ENCODE measurements around the gene IFI35.

Gene IFI35

DNA sequence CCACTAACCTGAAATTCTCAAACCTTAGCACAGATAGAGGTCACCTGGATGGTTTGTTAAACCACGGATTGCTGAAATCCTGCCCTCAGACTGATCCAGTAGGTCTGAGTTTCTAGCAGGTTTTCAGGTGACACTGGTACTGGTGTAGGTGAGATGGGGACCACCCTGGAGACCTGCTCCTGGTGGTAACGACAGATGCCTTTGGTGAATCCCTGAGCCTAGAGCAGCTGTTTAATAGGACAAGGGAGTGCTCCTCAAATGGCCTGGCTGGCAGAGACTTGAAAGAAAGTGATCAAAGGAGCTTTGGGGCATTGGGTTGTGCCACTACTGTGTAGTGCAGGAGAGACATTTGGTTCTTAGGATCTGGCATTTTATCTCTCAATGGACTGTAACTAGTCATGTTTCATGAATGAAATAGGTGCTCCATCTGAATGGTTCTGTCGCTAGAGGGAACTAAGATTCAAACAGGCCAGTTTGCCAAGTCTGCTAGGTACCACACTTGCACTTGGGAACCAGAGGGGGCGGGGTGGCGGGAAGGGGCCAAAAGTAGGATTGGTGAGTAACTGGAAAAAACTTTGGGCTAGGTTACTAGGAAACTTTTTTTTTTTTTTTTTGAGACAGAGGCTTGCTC, 2.9 kb upstream of the IFI35 start:
- Histone ChIP-seq H3K9ac (ENCODE audit: low read length) (no peak overlapping the region), H3K36me3 (ENCODE audit: control insufficient read depth, insufficient read depth, low read length) (no peaks in the 10 kb centered on the region), H3K9me3 (ENCODE audit: control insufficient read depth, low read length) (no peaks in the 10 kb centered on the region), H3K27me3 (ENCODE audit: control insufficient read depth, insufficient read depth, low read length) (no peaks in the 10 kb centered on the region), H3K4me1 (ENCODE audit: control insufficient read depth, insufficient read depth, low read length) (peaks cover 19% of the 10 kb centered on the region), H3K4me3 (ENCODE audit: low read length) (no peak overlapping the region)

DNA sequence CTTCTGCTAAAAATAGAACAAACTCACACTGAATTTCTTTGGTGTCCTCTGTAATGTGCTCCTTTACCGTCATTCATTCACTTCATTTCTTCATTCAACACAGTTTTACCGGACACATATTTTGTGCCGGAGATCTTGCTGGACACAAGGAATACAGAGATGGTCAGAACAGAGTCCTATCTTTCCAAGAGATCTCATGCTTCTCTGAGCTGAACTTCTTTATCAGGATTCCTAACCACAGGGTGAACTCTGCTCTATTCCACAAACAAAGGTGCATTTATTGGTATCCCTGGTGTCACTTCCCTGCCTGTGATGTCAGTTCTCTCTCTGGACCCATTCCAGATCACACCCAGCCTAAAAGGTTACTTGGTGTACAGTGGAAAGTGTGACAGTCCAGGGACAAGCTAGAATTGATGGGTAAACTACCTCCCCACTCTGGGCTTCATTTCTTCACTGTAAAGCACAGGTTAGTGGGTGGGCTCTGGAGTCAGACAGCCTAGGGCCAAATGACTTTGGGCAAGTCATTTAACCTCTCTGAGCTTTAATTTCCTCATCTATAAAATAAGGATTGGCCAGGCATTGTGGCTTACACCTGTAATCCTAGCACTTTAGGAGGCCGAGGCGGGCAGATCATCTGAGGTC, 4.2 kb downstream of the IFI35 start:
- H3K4me1 ChIP-seq (ENCODE audit: control insufficient read depth, insufficient read depth, low read length) = peaks cover 40% of the 10 kb centered on the region
- no peak overlapping the region for H3K4me3 ChIP-seq (ENCODE audit: low read length)
- no peaks in the 10 kb centered on the region for H3K36me3 ChIP-seq (ENCODE audit: control insufficient read depth, insufficient read depth, low read length)
- H3K27me3 ChIP-seq (ENCODE audit: control insufficient read depth, insufficient read depth, low read length) = no peaks in the 10 kb centered on the region
- no peak overlapping the region for H3K9ac ChIP-seq (ENCODE audit: low read length)
- H3K9me3 ChIP-seq (ENCODE audit: control insufficient read depth, low read length) = no peaks in the 10 kb centered on the region

DNA sequence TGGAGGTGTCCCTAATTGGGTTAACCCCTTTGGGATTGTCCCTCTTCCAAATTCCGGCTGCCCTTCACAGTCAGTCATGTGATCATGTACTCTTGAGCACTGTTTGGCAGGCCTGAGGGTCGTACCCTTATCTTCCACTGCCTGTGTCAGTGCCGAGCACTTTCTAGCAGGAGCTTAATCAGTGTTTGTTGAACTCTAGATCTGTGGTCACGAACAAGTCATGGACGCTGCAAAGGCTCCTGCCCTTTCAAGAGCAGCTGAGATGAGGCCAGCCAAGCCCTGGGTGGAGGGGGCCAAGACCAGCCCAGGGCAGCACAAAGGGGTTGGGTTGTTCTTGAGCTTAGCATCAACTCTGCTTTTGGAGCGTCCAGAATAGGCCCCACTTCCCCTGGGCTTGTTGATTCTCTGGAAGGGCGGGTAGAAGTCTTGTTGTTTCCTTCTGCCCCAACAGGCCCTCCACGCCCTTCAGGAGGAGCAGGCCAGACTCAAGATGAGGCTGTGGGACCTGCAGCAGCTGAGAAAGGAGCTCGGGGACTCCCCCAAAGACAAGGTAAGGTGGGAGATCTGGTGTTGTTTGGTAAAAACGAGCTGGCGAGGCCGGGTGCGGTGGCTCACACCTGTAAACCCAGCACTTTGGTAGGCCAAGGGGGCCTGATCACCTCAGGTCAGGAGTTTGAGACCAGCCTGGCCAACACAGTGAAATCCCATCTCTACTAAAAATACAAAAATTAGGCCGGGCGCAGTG, 5.3 kb downstream of the IFI35 start:
- Histone ChIP-seq H3K4me1 (ENCODE audit: control insufficient read depth, insufficient read depth, low read length) (peaks cover 40% of the 10 kb centered on the region), H3K9ac (ENCODE audit: low read length) (peak overlapping the region; percentile 39), H3K27me3 (ENCODE audit: control insufficient read depth, insufficient read depth, low read length) (no peaks in the 10 kb centered on the region), H3K4me3 (ENCODE audit: low read length) (no peak overlapping the region), H3K9me3 (ENCODE audit: control insufficient read depth, low read length) (no peaks in the 10 kb centered on the region), H3K36me3 (ENCODE audit: control insufficient read depth, insufficient read depth, low read length) (no peaks in the 10 kb centered on the region)

- H3K4me3 ChIP-seq (ENCODE audit: low read length) = no peak overlapping the region
- H3K9ac ChIP-seq (ENCODE audit: low read length) = no peak overlapping the region
- H3K36me3 ChIP-seq (ENCODE audit: control insufficient read depth, insufficient read depth, low read length) = no peaks in the 10 kb centered on the region
- no peaks in the 10 kb centered on the region for H3K9me3 ChIP-seq (ENCODE audit: control insufficient read depth, low read length)
- H3K4me1 ChIP-seq (ENCODE audit: control insufficient read depth, insufficient read depth, low read length) = peaks cover 37% of the 10 kb centered on the region
- no peaks in the 10 kb centered on the region for H3K27me3 ChIP-seq (ENCODE audit: control insufficient read depth, insufficient read depth, low read length)
These were observed 6.7 kb downstream of the IFI35 start for GRCh38 chr17:43013296-43013695.

DNA sequence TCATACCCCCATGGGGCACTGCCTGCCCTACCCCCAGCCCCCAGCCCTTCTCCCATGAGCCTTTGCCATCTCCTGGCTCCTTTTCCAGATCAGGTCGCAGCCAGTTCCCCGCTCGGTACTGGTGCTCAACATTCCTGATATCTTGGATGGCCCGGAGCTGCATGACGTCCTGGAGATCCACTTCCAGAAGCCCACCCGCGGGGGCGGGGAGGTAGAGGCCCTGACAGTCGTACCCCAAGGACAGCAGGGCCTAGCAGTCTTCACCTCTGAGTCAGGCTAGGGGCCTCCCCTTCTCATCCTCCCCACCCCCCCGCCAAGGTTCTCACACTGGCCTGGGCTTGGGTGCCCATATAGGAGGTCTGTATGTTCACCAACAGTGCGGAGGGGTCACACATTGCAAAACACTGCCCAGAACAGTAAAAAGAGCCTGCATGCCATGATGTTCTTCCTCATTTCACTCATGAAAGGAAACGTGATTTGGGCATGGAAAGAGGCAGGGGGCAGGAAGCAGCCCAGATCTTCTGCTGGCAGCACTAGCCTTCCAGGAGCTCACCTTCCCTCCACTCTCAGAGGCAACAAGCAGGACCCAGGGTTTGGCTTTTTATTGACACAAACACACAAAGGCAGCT, 7.5 kb downstream of the IFI35 start:
- H3K27me3 ChIP-seq (ENCODE audit: control insufficient read depth, insufficient read depth, low read length) = no peaks in the 10 kb centered on the region
- no peaks in the 10 kb centered on the region for H3K9me3 ChIP-seq (ENCODE audit: control insufficient read depth, low read length)
- no peak overlapping the region for H3K9ac ChIP-seq (ENCODE audit: low read length)
- peaks cover 42% of the 10 kb centered on the region for H3K4me1 ChIP-seq (ENCODE audit: control insufficient read depth, insufficient read depth, low read length)
- no peak overlapping the region for H3K4me3 ChIP-seq (ENCODE audit: low read length)
- H3K36me3 ChIP-seq (ENCODE audit: control insufficient read depth, insufficient read depth, low read length) = no peaks in the 10 kb centered on the region

- Histone ChIP-seq H3K4me3 (ENCODE audit: low read length) (no peak overlapping the region), H3K36me3 (ENCODE audit: control insufficient read depth, insufficient read depth, low read length) (no peaks in the 10 kb centered on the region), H3K4me1 (ENCODE audit: control insufficient read depth, insufficient read depth, low read length) (peaks cover 48% of the 10 kb centered on the region), H3K9ac (ENCODE audit: low read length) (no peak overlapping the region), H3K27me3 (ENCODE audit: control insufficient read depth, insufficient read depth, low read length) (no peaks in the 10 kb centered on the region), H3K9me3 (ENCODE audit: control insufficient read depth, low read length) (no peaks in the 10 kb centered on the region)
These were observed 8.3 kb downstream of the IFI35 start for GRCh38 chr17:43014649-43015542.

- Histone ChIP-seq H3K9me3 (ENCODE audit: control insufficient read depth, low read length) (no peaks in the 10 kb centered on the region), H3K4me1 (ENCODE audit: control insufficient read depth, insufficient read depth, low read length) (peaks cover 48% of the 10 kb centered on the region), H3K9ac (ENCODE audit: low read length) (no peak overlapping the region), H3K4me3 (ENCODE audit: low read length) (no peak overlapping the region), H3K36me3 (ENCODE audit: control insufficient read depth, insufficient read depth, low read length) (no peaks in the 10 kb centered on the region), H3K27me3 (ENCODE audit: control insufficient read depth, insufficient read depth, low read length) (no peaks in the 10 kb centered on the region)
These were observed 9.0 kb downstream of the IFI35 start for GRCh38 chr17:43015579-43015978.

DNA sequence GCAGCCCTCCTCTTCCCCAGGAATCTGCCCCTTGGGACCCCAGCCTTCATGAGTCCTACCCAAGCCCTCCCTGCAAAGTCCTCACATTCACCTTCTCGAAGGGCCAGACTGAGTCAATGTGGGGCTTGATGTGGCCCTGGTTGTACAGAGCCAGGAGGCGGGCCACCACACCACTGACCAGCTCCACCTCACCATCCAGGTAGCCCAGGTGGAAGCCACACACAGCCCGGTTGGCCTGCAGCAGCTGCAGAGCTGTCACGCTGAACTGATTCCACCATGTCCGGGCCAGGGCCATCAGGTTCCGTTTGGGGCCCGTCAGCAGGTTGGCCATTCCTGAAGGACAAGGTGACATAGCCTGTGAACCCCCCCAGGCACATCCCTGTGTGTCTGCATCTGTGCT, 9.6 kb downstream of the IFI35 start:
- Histone ChIP-seq H3K4me3 (ENCODE audit: low read length) (no peak overlapping the region), H3K36me3 (ENCODE audit: control insufficient read depth, insufficient read depth, low read length) (no peaks in the 10 kb centered on the region), H3K9me3 (ENCODE audit: control insufficient read depth, low read length) (no peaks in the 10 kb centered on the region), H3K27me3 (ENCODE audit: control insufficient read depth, insufficient read depth, low read length) (no peaks in the 10 kb centered on the region), H3K9ac (ENCODE audit: low read length) (no peak overlapping the region), H3K4me1 (ENCODE audit: control insufficient read depth, insufficient read depth, low read length) (peaks cover 49% of the 10 kb centered on the region)

GRCh38 chr17:43018008-43018853, 11.6 kb downstream of the IFI35 start:
- Histone ChIP-seq H3K9me3 (ENCODE audit: control insufficient read depth, low read length) (no peaks in the 10 kb centered on the region), H3K4me3 (ENCODE audit: low read length) (no peak overlapping the region), H3K36me3 (ENCODE audit: control insufficient read depth, insufficient read depth, low read length) (no peaks in the 10 kb centered on the region), H3K4me1 (ENCODE audit: control insufficient read depth, insufficient read depth, low read length) (peaks cover 47% of the 10 kb centered on the region), H3K27me3 (ENCODE audit: control insufficient read depth, insufficient read depth, low read length) (no peaks in the 10 kb centered on the region), H3K9ac (ENCODE audit: low read length) (no peak overlapping the region)

GRCh38 chr17:43018932-43019331, 12.3 kb downstream of the IFI35 start:
- H3K4me1 ChIP-seq (ENCODE audit: control insufficient read depth, insufficient read depth, low read length) = peaks cover 47% of the 10 kb centered on the region
- no peaks in the 10 kb centered on the region for H3K9me3 ChIP-seq (ENCODE audit: control insufficient read depth, low read length)
- no peak overlapping the region for H3K4me3 ChIP-seq (ENCODE audit: low read length)
- no peaks in the 10 kb centered on the region for H3K36me3 ChIP-seq (ENCODE audit: control insufficient read depth, insufficient read depth, low read length)
- H3K27me3 ChIP-seq (ENCODE audit: control insufficient read depth, insufficient read depth, low read length) = no peaks in the 10 kb centered on the region
- H3K9ac ChIP-seq (ENCODE audit: low read length) = no peak overlapping the region

GRCh38 chr17:43019418-43019817, 12.8 kb downstream of the IFI35 start:
- H3K27me3 ChIP-seq (ENCODE audit: control insufficient read depth, insufficient read depth, low read length) = no peaks in the 10 kb centered on the region
- peaks cover 45% of the 10 kb centered on the region for H3K4me1 ChIP-seq (ENCODE audit: control insufficient read depth, insufficient read depth, low read length)
- H3K9ac ChIP-seq (ENCODE audit: low read length) = peak overlapping the region; percentile 4
- H3K4me3 ChIP-seq (ENCODE audit: low read length) = no peak overlapping the region
- H3K36me3 ChIP-seq (ENCODE audit: control insufficient read depth, insufficient read depth, low read length) = no peaks in the 10 kb centered on the region
- H3K9me3 ChIP-seq (ENCODE audit: control insufficient read depth, low read length) = no peaks in the 10 kb centered on the region

Measured in mucosa of stomach (tissue), 1 donor.